NCI-H345 treated with DMSO at 0.1 percent for 48 hours (cell line): ENCODE measurements around the gene MYO16.

ENCODE experiments used
- DNase-seq: peaks from one replicate; lab custom pipeline; 2025; ENCODE audit not compliant: unreplicated experiment; lab: John Stamatoyannopoulos, UW

The MYO16 gene

GRCh38 chr13:109148243-109148642 lies 518.8 kb downstream of the MYO16 start:
- no peak for DNase-seq

DNA sequence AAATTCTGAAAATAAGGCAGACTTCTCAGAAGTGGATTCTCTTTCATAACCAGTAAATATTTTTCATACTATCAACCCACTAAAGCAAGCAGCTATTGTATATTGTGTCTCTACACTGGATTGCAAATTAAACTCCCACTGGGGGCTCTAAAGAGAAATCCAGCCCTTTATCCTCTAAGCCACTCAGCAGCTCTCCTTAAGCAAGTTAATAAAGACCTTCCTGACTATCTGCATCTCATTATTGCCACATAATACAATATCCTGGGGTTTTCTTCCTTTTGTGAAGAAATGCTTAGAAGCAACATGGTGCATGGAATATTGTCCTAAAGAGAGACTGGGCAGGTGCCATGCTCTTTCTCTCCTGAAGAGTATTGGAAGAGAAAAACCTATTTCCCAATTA lies 521.3 kb downstream of the MYO16 start:
- no peak for DNase-seq

- no peak for DNase-seq
Observed at GRCh38 chr13:109151255-109151654, 521.8 kb downstream of the MYO16 start.

- DNase-seq = no peak
Observed at GRCh38 chr13:109151696-109152095, 522.3 kb downstream of the MYO16 start.

- no peak for DNase-seq
Observed at GRCh38 chr13:109152311-109152820, 523.0 kb downstream of the MYO16 start.

DNA sequence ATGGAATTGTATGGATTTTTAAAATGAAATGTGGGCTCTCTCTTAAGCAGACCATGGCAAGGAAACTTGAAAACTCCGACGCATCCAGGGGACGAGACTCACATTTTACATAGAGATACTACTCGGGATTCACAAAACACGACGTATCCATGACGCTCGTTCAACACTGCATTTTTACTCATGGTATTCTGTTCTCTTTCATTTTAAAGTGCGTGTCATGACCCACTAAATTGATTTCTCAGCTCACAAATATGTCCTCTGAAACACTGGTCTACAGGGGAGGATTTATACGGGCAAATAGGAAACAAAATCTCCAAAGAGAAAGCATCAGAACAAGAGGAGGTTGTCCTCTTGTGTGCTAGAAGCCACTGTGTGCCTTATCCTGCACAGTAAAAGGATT lies 523.5 kb downstream of the MYO16 start:
- no peak for DNase-seq

GRCh38 chr13:109154146-109154545 lies 524.7 kb downstream of the MYO16 start:
- no peak for DNase-seq

DNA sequence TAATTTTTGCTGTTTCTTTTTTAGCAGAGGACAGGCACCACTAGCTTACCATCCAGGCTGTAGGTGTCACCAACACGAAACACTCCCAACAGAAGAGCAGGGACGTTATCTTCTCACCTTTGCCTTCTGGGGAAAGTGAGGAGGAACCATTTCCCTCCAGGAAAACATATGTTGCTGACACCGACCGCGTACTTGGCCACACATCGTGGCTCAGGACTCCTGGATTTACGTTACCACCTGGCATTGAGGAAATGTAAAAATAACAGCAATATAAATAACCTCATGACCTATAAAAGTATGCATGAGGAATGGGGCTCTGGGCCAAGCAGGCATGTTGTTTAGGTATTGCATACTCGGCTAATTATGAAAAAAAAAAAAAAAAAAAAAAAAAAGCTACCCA lies 525.1 kb downstream of the MYO16 start:
- DNase-seq = no peak

DNA sequence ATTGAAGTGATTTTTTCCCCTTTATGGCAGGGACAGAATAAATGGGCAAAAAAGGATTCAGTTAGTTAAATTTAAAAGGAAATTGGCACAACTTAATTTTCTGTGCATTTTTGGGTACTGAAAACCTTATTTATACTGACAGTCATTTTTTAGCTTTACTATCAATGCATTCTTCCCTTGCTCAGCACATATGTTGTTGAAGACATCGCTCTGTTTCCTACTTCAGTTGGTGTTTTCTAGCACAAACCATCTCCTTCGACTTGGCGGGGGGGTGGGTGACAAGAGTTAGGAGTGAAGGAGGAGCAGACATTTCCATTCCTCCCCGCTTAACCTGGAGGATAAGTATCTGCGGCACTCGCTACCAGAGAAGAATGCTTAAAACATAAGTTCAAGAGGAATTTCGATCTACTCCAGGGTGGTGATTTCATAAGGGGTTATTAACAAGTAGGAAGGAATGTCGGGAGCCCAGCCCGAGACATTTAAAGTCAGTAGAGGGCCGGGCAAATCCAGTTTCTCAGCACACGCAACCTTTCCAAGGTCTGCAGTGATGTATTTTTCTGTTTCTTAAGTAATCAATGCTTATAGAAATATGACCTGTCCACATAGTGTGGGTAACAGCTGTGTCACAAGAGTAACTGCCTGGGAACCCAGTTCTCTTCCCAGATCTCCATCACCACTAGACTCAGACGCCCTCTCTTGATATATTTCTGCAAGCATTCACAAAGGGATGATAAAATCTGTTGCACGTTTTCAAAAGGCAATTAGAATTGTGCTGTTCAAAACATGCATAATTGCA lies 525.8 kb downstream of the MYO16 start:
- no peak for DNase-seq

DNA sequence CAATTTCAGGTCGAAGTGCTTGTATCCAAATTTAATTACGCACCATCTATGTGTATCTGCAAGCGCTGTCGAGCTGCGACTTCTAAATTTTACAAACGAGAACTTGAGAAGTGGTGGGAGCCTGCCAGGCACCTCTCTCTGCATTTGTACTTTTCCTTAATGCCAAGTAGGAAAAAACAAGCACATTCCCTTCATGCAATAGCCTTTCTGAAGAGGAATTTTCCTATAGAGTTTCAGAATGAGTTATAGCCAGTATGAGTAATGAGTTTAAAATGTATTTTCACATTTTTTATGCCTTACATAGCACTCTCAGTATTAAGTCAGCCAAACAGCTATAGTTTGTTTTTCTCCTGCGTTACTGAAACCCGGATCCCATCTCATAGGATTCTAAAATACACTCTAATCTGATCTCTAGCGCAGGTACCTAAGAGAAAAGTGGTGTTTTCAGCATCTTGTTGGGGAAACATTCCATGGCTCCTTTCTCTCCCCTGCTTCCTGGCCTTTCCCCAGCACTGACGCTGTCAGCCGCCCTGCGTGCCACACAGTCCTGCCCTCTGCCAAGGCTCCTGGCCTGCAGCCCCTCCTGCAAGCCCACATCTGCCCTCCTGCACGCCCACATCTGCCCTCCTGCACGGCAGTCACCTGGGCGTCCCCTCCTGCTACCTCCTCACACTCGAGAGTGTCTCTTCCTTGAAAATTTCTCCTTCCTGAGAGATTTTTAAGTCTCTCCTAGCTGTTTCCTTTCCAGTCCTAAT lies 526.9 kb downstream of the MYO16 start:
- DNase-seq = no peak

GRCh38 chr13:109157275-109157674 lies 527.9 kb downstream of the MYO16 start:
- no peak for DNase-seq

DNA sequence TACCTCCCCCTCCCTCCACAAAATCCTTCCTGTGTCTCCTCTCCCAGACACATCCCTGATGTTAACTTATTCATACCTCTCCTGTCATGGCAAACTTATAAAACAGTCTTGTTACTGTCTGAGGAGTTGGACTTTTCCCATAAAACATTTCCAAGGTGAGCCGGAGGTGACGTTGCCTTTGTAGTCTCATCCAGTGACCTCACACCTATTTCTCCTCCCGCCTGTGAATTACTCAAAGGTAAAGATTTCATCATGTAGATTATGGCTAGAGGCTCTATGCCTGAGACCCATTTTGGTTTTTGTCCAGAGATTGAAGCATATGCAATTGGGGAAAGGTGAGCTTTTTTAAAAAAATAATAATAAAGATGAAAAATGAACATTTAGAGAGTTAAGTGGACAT lies 529.0 kb downstream of the MYO16 start:
- no peak for DNase-seq

DNA sequence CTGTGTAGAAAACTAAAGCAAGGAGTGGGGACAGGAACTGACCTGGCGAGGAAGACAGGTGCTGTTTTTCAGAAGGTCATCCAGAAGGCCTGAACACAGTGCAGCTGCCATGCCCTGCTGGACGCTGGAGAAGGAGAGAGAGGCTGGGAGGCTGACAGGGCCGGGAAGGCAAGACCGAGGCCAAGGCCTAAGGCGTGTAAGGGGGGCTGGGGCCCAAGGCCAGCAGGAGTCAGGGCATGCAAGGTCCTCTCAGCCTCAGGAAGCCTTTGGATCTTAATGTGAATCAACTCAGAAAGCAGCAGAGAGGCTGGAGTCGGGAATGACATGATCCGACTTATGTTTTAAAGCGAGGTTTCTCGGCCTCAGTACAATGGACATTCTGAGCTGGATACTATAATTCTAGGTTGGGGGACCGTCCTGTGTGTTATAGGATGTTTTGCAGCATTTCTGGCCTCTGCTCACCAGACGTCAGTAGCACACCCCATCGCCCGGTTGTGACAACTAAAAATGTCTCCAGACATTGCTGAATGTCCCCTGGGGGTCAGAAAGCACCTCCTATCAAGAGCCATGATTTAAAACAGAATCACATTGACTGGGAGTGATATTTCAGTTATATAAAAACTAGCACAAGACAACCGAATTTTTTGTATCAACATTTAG lies 530.4 kb downstream of the MYO16 start:
- DNase-seq = no peak

GRCh38 chr13:109160357-109160756 lies 530.9 kb downstream of the MYO16 start:
- DNase-seq = no peak

GRCh38 chr13:109160887-109161669 lies 531.7 kb downstream of the MYO16 start:
- DNase-seq = no peak

- no peak for DNase-seq
Observed at GRCh38 chr13:109162248-109163036, 533.0 kb downstream of the MYO16 start.

DNA sequence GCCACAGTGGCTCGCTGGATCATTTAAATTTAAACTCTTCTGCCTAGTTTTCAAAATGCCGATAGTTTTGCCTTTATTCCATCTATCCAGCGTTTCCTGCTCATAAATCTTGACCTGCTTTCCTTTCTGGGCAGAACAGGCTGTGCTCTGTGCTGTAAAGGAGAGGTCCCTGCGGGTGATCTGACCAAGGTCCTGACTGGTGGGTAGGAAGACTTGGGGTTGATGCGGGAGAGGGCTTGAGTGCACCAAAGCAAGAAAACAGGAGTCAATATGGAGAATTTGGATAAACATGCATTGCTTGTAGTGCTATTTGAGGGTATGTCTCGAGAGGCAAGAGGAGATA lies 533.6 kb downstream of the MYO16 start:
- DNase-seq = no peak

- no peak for DNase-seq
Observed at GRCh38 chr13:109165417-109165904, 536.0 kb downstream of the MYO16 start.

DNA sequence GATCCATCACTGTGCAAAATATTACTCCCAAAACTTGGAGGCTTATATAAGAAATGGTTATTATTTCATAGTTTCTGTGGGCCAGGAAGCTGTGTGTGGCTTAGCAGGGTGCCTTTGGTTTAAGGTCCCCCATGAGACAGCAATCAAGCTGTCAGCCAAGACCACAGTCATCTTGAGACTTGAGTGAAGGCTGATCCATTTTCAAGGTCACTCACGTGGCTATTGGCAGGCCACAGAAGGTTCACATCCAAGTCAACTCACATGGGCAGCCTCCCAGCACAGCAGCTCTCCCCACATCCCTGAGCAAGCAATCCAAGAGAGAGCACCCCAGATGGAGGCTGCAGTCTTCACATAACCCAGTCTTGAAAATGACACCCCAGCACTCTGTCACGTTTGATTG lies 537.4 kb downstream of the MYO16 start:
- no peak for DNase-seq

DNA sequence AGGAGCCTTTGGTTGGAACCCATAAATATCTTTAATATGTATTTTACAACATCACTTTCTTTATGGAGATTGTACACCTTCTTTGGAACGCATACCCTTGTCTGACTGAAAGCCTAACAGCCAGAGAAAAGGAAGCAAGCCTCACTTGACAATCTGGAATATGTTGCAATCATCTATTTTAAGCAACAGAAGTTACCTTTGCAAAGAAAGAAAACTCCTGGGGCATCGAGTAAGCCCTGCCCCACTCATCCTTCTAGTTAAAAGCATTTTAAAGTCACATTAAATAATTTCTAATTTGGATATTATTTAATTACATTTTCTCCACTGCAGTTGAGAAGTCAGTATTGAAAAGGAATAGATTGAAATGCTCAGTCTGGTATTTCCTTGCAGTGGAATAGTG lies 542.7 kb downstream of the MYO16 start:
- DNase-seq = no peak
